Parathyroid adenoma (tissue), 2 donors: ENCODE measurements around the gene DISP2.

Experiments used
- H2AFZ ChIP-seq: fragments of 300-600 bp; sonication (generic); one replicate; pipeline ENCODE4 v1.7.0; 2017; ENCODE audit warnings: antibody characterized with exemption, mild to moderate bottlenecking
- H3K27ac ChIP-seq: fragments of 300-600 bp; sonication (generic); one replicate; pipeline ENCODE4 v1.7.0; 2017
- H3K27me3 ChIP-seq: fragments of 300-600 bp; sonication (generic); one replicate; pipeline ENCODE4 v1.7.0; 2017; ENCODE audit warnings: low read length; ENCODE audit not compliant: control insufficient read depth, insufficient read depth
- H3K36me3 ChIP-seq: fragments of 300-600 bp; sonication (generic); one replicate; pipeline ENCODE4 v1.7.0; 2017; ENCODE audit warnings: low read length; ENCODE audit not compliant: control insufficient read depth, insufficient read depth
- H3K4me1 ChIP-seq: fragments of 300-600 bp; sonication (generic); one replicate; pipeline ENCODE4 v1.7.0; 2017; ENCODE audit warnings: control low read depth
- H3K4me2 ChIP-seq: fragments of 300-600 bp; sonication (generic); one replicate; pipeline ENCODE4 v1.7.0; 2017; ENCODE audit warnings: low read length
- H3K4me3 ChIP-seq: fragments of 300-600 bp; sonication (generic); one replicate; pipeline ENCODE4 v1.7.0; 2017; ENCODE audit warnings: low read depth, low read length
- H3K79me2 ChIP-seq: fragments of 300-600 bp; sonication (generic); one replicate; pipeline ENCODE4 v1.7.0; 2017; ENCODE audit warnings: control low read depth
- H3K9ac ChIP-seq: fragments of 300-600 bp; sonication (generic); one replicate; pipeline ENCODE4 v1.7.0; 2017; ENCODE audit warnings: mild to moderate bottlenecking
- H3K9me3 ChIP-seq: fragments of 300-600 bp; sonication (generic); one replicate; pipeline ENCODE4 v1.7.0; 2017; ENCODE audit warnings: low read length; ENCODE audit not compliant: control insufficient read depth
- CTCF ChIP-seq: fragments of 300-600 bp; sonication (generic); IDR thresholded peaks from one replicate; pipeline ENCODE4 v1.7.0; 2017; ENCODE audit warnings: antibody characterized with exemption, mild to moderate bottlenecking
- donor health status: primary hyperparathyroidism.

Gene DISP2

GRCh38 chr15:40410476-40410875, 52.5 kb downstream of the DISP2 start:
- H3K27me3 ChIP-seq: no peaks in the 10 kb centered on the region
- H3K79me2 ChIP-seq: no peaks in the 10 kb centered on the region
- H3K4me1 ChIP-seq: no peaks in the 10 kb centered on the region
- no peak overlapping the region for H3K9ac ChIP-seq
- no peaks in the 10 kb centered on the region for H3K36me3 ChIP-seq
- H3K9me3 ChIP-seq: no peaks in the 10 kb centered on the region
- no peak overlapping the region for H3K4me2 ChIP-seq
- H3K4me3 ChIP-seq: no peak overlapping the region
- H3K27ac ChIP-seq: no peak overlapping the region
- no peak overlapping the region for H2AFZ ChIP-seq
- no peak for TF ChIP-seq CTCF

GRCh38 chr15:40412095-40412759, 54.2 kb downstream of the DISP2 start:
- H3K9me3 ChIP-seq: no peaks in the 10 kb centered on the region
- no peak overlapping the region for H3K27ac ChIP-seq
- H3K9ac ChIP-seq: no peak overlapping the region
- H3K4me1 ChIP-seq: no peaks in the 10 kb centered on the region
- no peaks in the 10 kb centered on the region for H3K79me2 ChIP-seq
- H2AFZ ChIP-seq: no peak overlapping the region
- no peak overlapping the region for H3K4me2 ChIP-seq
- no peak for TF ChIP-seq CTCF
- H3K4me3 ChIP-seq: no peak overlapping the region
- H3K27me3 ChIP-seq: no peaks in the 10 kb centered on the region
- H3K36me3 ChIP-seq: no peaks in the 10 kb centered on the region

GRCh38 chr15:40413036-40413435, 55.0 kb downstream of the DISP2 start:
- Histone ChIP-seq H3K4me2 (no peak overlapping the region), H2AFZ (no peak overlapping the region), H3K27me3 (no peaks in the 10 kb centered on the region), H3K9me3 (no peaks in the 10 kb centered on the region), H3K79me2 (no peaks in the 10 kb centered on the region), H3K9ac (no peak overlapping the region), H3K27ac (no peak overlapping the region), H3K4me3 (no peak overlapping the region), H3K36me3 (no peaks in the 10 kb centered on the region), H3K4me1 (no peaks in the 10 kb centered on the region)
- no peak for TF ChIP-seq CTCF

GRCh38 chr15:40414816-40415215, 56.8 kb downstream of the DISP2 start:
- Histone ChIP-seq H3K4me3 (no peak overlapping the region), H2AFZ (no peak overlapping the region), H3K4me1 (no peaks in the 10 kb centered on the region), H3K36me3 (no peaks in the 10 kb centered on the region), H3K79me2 (no peaks in the 10 kb centered on the region), H3K9me3 (no peaks in the 10 kb centered on the region), H3K9ac (no peak overlapping the region), H3K4me2 (no peak overlapping the region), H3K27ac (no peak overlapping the region), H3K27me3 (no peaks in the 10 kb centered on the region)
- TF ChIP-seq CTCF: no peak

GRCh38 chr15:40415226-40415625, 57.2 kb downstream of the DISP2 start:
- Histone ChIP-seq H3K36me3 (no peaks in the 10 kb centered on the region), H3K27me3 (no peaks in the 10 kb centered on the region), H3K9ac (no peak overlapping the region), H3K27ac (no peak overlapping the region), H2AFZ (no peak overlapping the region), H3K9me3 (no peaks in the 10 kb centered on the region), H3K4me2 (no peak overlapping the region), H3K79me2 (no peaks in the 10 kb centered on the region), H3K4me3 (no peak overlapping the region), H3K4me1 (peaks cover 2% of the 10 kb centered on the region)
- TF ChIP-seq CTCF: no peak
